NT2/D1 (cell line): ENCODE data around the gene NSD1.
"Not testable (repeated sequence)": the region's sequence is repeated elsewhere in the genome, so short reads cannot be mapped to it uniquely, and the experiment has no call there.

Experiments used
- DNase-seq: peaks from one replicate; pipeline ENCODE4 v3.0.0-alpha.2; 2011; ENCODE audit warnings: low read depth, low spot score
- H3K27me3 ChIP-seq: 2 replicates; pipeline ENCODE4 v1.6.0; 2011; ENCODE audit warnings: mild to moderate bottlenecking; ENCODE audit not compliant: insufficient read length, insufficient read depth
- H3K36me3 ChIP-seq: 2 replicates; pipeline ENCODE4 v1.6.1; 2011; ENCODE audit warnings: mild to moderate bottlenecking, low read length, mixed read lengths; ENCODE audit not compliant: insufficient read depth, insufficient read length
- H3K4me1 ChIP-seq: 2 replicates; pipeline ENCODE4 v1.5.1; 2011; ENCODE audit not compliant: insufficient read depth, insufficient read length
- H3K4me3 ChIP-seq: 2 replicates; pipeline ENCODE4 v1.5.1; 2011; ENCODE audit warnings: low read depth; ENCODE audit not compliant: insufficient read length
- H3K9ac ChIP-seq: 2 replicates; pipeline ENCODE4 v1.6.0; 2011; ENCODE audit warnings: low read depth; ENCODE audit not compliant: insufficient read length
- H3K9me3 ChIP-seq: 2 replicates; pipeline ENCODE4 v1.5.1; 2011; ENCODE audit warnings: mild to moderate bottlenecking, low read length; ENCODE audit not compliant: insufficient read depth
- SUZ12 ChIP-seq: IDR thresholded peaks from 2 replicates; pipeline ENCODE4 v1.6.1; 2011; ENCODE audit not compliant: insufficient read length, insufficient read depth; ENCODE audit errors: extremely low read depth
- YY1 ChIP-seq: IDR thresholded peaks from 2 replicates; pipeline ENCODE4 v1.6.1; 2011; ENCODE audit not compliant: insufficient read length, insufficient read depth
- ZNF274 ChIP-seq: IDR thresholded peaks from 2 replicates; pipeline ENCODE4 v1.6.1; 2011; ENCODE audit warnings: mild to moderate bottlenecking, low read depth, low read length

The NSD1 gene

GRCh38 chr5:177142098-177142611 lies 8.6 kb downstream of the NSD1 start:
- TF ChIP-seq YY1: no peak
- TF ChIP-seq ZNF274: no peak
- TF ChIP-seq SUZ12: no peak
- Histone ChIP-seq H3K4me1 (no peaks in the 10 kb centered on the region), H3K9ac (no peak overlapping the region), H3K9me3 (no peaks in the 10 kb centered on the region), H3K36me3 (peaks cover 59% of the 10 kb centered on the region), H3K27me3 (no peaks in the 10 kb centered on the region), H3K4me3 (no peak overlapping the region)
- DNase-seq: no peak

GRCh38 chr5:177142778-177143177 lies 9.2 kb downstream of the NSD1 start:
- no peak overlapping the region for H3K4me3 ChIP-seq
- DNase-seq: no peak
- H3K36me3 ChIP-seq: peaks cover 53% of the 10 kb centered on the region
- H3K9me3 ChIP-seq: no peaks in the 10 kb centered on the region
- H3K4me1 ChIP-seq: no peaks in the 10 kb centered on the region
- no peak for TF ChIP-seq ZNF274
- no peaks in the 10 kb centered on the region for H3K27me3 ChIP-seq
- H3K9ac ChIP-seq: no peak overlapping the region

- TF ChIP-seq SUZ12 (no peak), YY1 (no peak), ZNF274 (no peak)
- Histone ChIP-seq H3K9me3 (no peaks in the 10 kb centered on the region), H3K9ac (no peak overlapping the region), H3K4me1 (no peaks in the 10 kb centered on the region), H3K27me3 (no peaks in the 10 kb centered on the region), H3K36me3 (peaks cover 56% of the 10 kb centered on the region), H3K4me3 (no peak overlapping the region)
- no peak for DNase-seq
Observed at GRCh38 chr5:177146891-177147638, 13.5 kb downstream of the NSD1 start.

- H3K27me3 ChIP-seq, H3K4me3 ChIP-seq, DNase-seq, H3K9me3 ChIP-seq, H3K4me1 ChIP-seq, H3K9ac ChIP-seq: not testable (repeated sequence)
- peaks cover 39% of the 10 kb centered on the region for H3K36me3 ChIP-seq
Observed at GRCh38 chr5:177150061-177150460, 16.5 kb downstream of the NSD1 start.

GRCh38 chr5:177154003-177154643 lies 20.6 kb downstream of the NSD1 start:
- no peaks in the 10 kb centered on the region for H3K4me1 ChIP-seq
- H3K9ac ChIP-seq: no peak overlapping the region
- H3K4me3 ChIP-seq: no peak overlapping the region
- DNase-seq: no peak
- H3K36me3 ChIP-seq: peaks cover 28% of the 10 kb centered on the region
- TF ChIP-seq SUZ12 (no peak), YY1 (no peak), ZNF274 (no peak)
- no peaks in the 10 kb centered on the region for H3K27me3 ChIP-seq
- no peaks in the 10 kb centered on the region for H3K9me3 ChIP-seq

GRCh38 chr5:177162379-177162778 lies 28.8 kb downstream of the NSD1 start:
- H3K4me3 ChIP-seq: no peak overlapping the region
- H3K9ac ChIP-seq: no peak overlapping the region
- H3K9me3 ChIP-seq: no peaks in the 10 kb centered on the region
- H3K36me3 ChIP-seq: peaks cover 33% of the 10 kb centered on the region
- no peaks in the 10 kb centered on the region for H3K27me3 ChIP-seq
- no peak for TF ChIP-seq ZNF274
- TF ChIP-seq SUZ12: no peak
- TF ChIP-seq YY1: no peak
- DNase-seq: no peak
- peaks cover 1% of the 10 kb centered on the region for H3K4me1 ChIP-seq

- no peaks in the 10 kb centered on the region for H3K27me3 ChIP-seq
- H3K9me3 ChIP-seq: no peaks in the 10 kb centered on the region
- H3K9ac ChIP-seq: no peak overlapping the region
- H3K36me3 ChIP-seq: peaks cover 30% of the 10 kb centered on the region
- no peak for TF ChIP-seq SUZ12
- TF ChIP-seq YY1: no peak
- no peak for TF ChIP-seq ZNF274
- H3K4me1 ChIP-seq: peaks cover 1% of the 10 kb centered on the region
- no peak for DNase-seq
- H3K4me3 ChIP-seq: no peak overlapping the region
Observed at GRCh38 chr5:177163500-177163899, 29.9 kb downstream of the NSD1 start.

- no peak for DNase-seq
- Histone ChIP-seq H3K9me3 (no peaks in the 10 kb centered on the region), H3K36me3 (peaks cover 29% of the 10 kb centered on the region), H3K9ac (no peak overlapping the region), H3K4me3 (no peak overlapping the region), H3K4me1 (no peaks in the 10 kb centered on the region), H3K27me3 (no peaks in the 10 kb centered on the region)
- TF ChIP-seq SUZ12: no peak
- no peak for TF ChIP-seq ZNF274
- no peak for TF ChIP-seq YY1
Observed at GRCh38 chr5:177169271-177169670, 35.7 kb downstream of the NSD1 start.
